ENCODE data around the gene CST3. TPM values are rescaled to one million over a fixed set of nuclear protein-coding genes. Genes with fewer than 3 reads are reported as not detected.

CST3 gene
- total RNA-seq, 6 donors from 2014 or later, result 201 to 1,402 (median 970) TPM

GRCh38 chr20:23628402-23629016 lies 9.2 kb downstream of the CST3 start:
- no peak for ATAC-seq (ENCODE audit: low FRiP score in 2 of 2)
- 82 to 99% methylated on average over 6 of the region's 6 CpGs for WGBS, 2 donors
- peaks cover 0 to 17% (median 15%) of the 10 kb centered on the region in 4 donors for H3K36me3 ChIP-seq
- DNase-seq, result no peak
- no peak overlapping the region for H3K4me3 ChIP-seq
- H3K9me3 ChIP-seq, result no peaks in the 10 kb centered on the region
- peaks cover 0 to 6% (median 4%) of the 10 kb centered on the region in 4 donors for H3K4me1 ChIP-seq
- H3K27ac ChIP-seq, result no peak overlapping the region
- no peak for TF ChIP-seq CTCF (IDR thresholded peaks at IDR 0.05)
- no peak for TF ChIP-seq POLR2AphosphoS5 (IDR thresholded peaks at IDR 0.05)
- no peak for TF ChIP-seq EP300 (IDR thresholded peaks at IDR 0.05)
- no peak for TF ChIP-seq POLR2A (IDR thresholded peaks at IDR 0.05)
- H3K27me3 ChIP-seq, result no peaks in the 10 kb centered on the region

GRCh38 chr20:23627501-23627900 lies 10.3 kb downstream of the CST3 start:
- Histone ChIP-seq H3K4me3 (no peak overlapping the region), H3K36me3 (peaks cover 0 to 7% (median 5%) of the 10 kb centered on the region in 4 donors), H3K27ac (no peak overlapping the region), H3K27me3 (no peaks in the 10 kb centered on the region), H3K4me1 (peaks cover 5 to 8% (median 7%) of the 10 kb centered on the region in 4 donors), H3K9me3 (no peaks in the 10 kb centered on the region)
- 78 to 81% methylated on average over 3 of the region's 3 CpGs for WGBS, 2 donors
- ATAC-seq (ENCODE audit: low FRiP score in 2 of 2) (no peak), DNase-seq (no peak)
- TF ChIP-seq EP300 (IDR thresholded peaks at IDR 0.05), result no peak
- no peak for TF ChIP-seq CTCF (IDR thresholded peaks at IDR 0.05)
- TF ChIP-seq POLR2AphosphoS5 (IDR thresholded peaks at IDR 0.05), result no peak
- TF ChIP-seq POLR2A (IDR thresholded peaks at IDR 0.05), result no peak

GRCh38 chr20:23626040-23626620 lies 11.6 kb downstream of the CST3 start:
- H3K27me3 ChIP-seq, result no peaks in the 10 kb centered on the region
- no peaks in the 10 kb centered on the region for H3K9me3 ChIP-seq
- H3K4me3 ChIP-seq, result no peak overlapping the region
- H3K36me3 ChIP-seq, result no peaks in the 10 kb centered on the region
- DNase-seq (peak in 1 of 2 donors; percentile 53), ATAC-seq (ENCODE audit: low FRiP score in 2 of 2) (no peak)
- peaks cover 0 to 15% (median 11%) of the 10 kb centered on the region in 4 donors for H3K4me1 ChIP-seq
- TF ChIP-seq EP300 (IDR thresholded peaks at IDR 0.05), result no peak
- no peak for TF ChIP-seq CTCF (IDR thresholded peaks at IDR 0.05)
- TF ChIP-seq POLR2AphosphoS5 (IDR thresholded peaks at IDR 0.05), result no peak
- TF ChIP-seq POLR2A (IDR thresholded peaks at IDR 0.05), result no peak
- 72 to 73% methylated on average over 4 of the region's 4 CpGs for WGBS, 2 donors
- no peak overlapping the region for H3K27ac ChIP-seq

- H3K4me1 ChIP-seq, result peaks cover 0 to 15% (median 11%) of the 10 kb centered on the region in 4 donors
- H3K27ac ChIP-seq, result no peak overlapping the region
- H3K4me3 ChIP-seq, result no peak overlapping the region
- H3K27me3 ChIP-seq, result no peaks in the 10 kb centered on the region
- no peak for DNase-seq
- no peaks in the 10 kb centered on the region for H3K9me3 ChIP-seq
- no peaks in the 10 kb centered on the region for H3K36me3 ChIP-seq
- TF ChIP-seq EP300 (IDR thresholded peaks at IDR 0.05) (no peak), CTCF (IDR thresholded peaks at IDR 0.05) (no peak), POLR2A (IDR thresholded peaks at IDR 0.05) (no peak), POLR2AphosphoS5 (IDR thresholded peaks at IDR 0.05) (no peak)
- 64 to 69% methylated on average over 9 of the region's 9 CpGs for WGBS, 2 donors
- no peak for ATAC-seq (ENCODE audit: low FRiP score in 2 of 2)
These were observed 12.4 kb downstream of the CST3 start for GRCh38 chr20:23625236-23625964.
